SIG-M5 treated with dmso at 0.1 percent for 504 hours (cell line): ENCODE measurements around the gene AURKA.
"Not testable (repeated sequence)": the region's sequence is repeated elsewhere in the genome, so short reads cannot be mapped to it uniquely, and the experiment has no call there.

Experiments
- DNase-seq: peaks from one replicate; lab custom pipeline; 2025; ENCODE audit not compliant: unreplicated experiment; lab: John Stamatoyannopoulos, UW

The AURKA gene

GRCh38 chr20:56360133-56360907 lies 31.7 kb downstream of the AURKA start:
- DNase-seq = no peak

- peak; percentile 46 for DNase-seq
Observed at GRCh38 chr20:56359212-56360132, 32.5 kb downstream of the AURKA start.

- peak; percentile 91 for DNase-seq
Observed at GRCh38 chr20:56358600-56359211, 33.3 kb downstream of the AURKA start, which contains the start of gene FAM210B. Gene FAM210B (plus strand): TSS chr20:56358974. CDS start chr20:56359006, 32 bp downstream.

GRCh38 chr20:56358070-56358469 lies 33.9 kb downstream of the AURKA start:
- no peak for DNase-seq

GRCh38 chr20:56353356-56353755 lies 38.7 kb downstream of the AURKA start:
- DNase-seq = no peak

GRCh38 chr20:56352345-56353055 lies 39.5 kb downstream of the AURKA start:
- no peak for DNase-seq

- DNase-seq = no peak
Observed at GRCh38 chr20:56350842-56351241, 41.2 kb downstream of the AURKA start.

- DNase-seq = no peak
Observed at GRCh38 chr20:56348746-56349145, 43.3 kb downstream of the AURKA start.

GRCh38 chr20:56348305-56348693 lies 43.7 kb downstream of the AURKA start:
- DNase-seq = no peak

GRCh38 chr20:56347628-56348304 lies 44.2 kb downstream of the AURKA start:
- no peak for DNase-seq

- DNase-seq = no peak
Observed at GRCh38 chr20:56345911-56346310, 46.1 kb downstream of the AURKA start.

GRCh38 chr20:56343861-56344381 lies 48.1 kb downstream of the AURKA start:
- DNase-seq = no peak

- no peak for DNase-seq
Observed at GRCh38 chr20:56342783-56343182, 49.2 kb downstream of the AURKA start.

GRCh38 chr20:56336709-56337108 lies 55.3 kb downstream of the AURKA start:
- not testable (repeated sequence) for DNase-seq

- no peak for DNase-seq
Observed at GRCh38 chr20:56328861-56329260, 63.2 kb downstream of the AURKA start.

- no peak for DNase-seq
Observed at GRCh38 chr20:56324806-56325205, 67.2 kb downstream of the AURKA start.

- DNase-seq = no peak
Observed at GRCh38 chr20:56323656-56324055, 68.4 kb downstream of the AURKA start.

- DNase-seq = no peak
Observed at GRCh38 chr20:56323206-56323605, 68.8 kb downstream of the AURKA start.

- DNase-seq = no peak
Observed at GRCh38 chr20:56322681-56323080, 69.3 kb downstream of the AURKA start.
